GM15510 (cell line): Measurements from ENCODE around the gene RELA.

Experiments
- POLR2A ChIP-seq: IDR thresholded peaks from 3 replicates; pipeline ENCODE4 v1.6.1; 2011; ENCODE audit warnings: borderline replicate concordance; ENCODE audit not compliant: insufficient read length; ENCODE audit errors: extremely low read depth

Gene RELA

DNA sequence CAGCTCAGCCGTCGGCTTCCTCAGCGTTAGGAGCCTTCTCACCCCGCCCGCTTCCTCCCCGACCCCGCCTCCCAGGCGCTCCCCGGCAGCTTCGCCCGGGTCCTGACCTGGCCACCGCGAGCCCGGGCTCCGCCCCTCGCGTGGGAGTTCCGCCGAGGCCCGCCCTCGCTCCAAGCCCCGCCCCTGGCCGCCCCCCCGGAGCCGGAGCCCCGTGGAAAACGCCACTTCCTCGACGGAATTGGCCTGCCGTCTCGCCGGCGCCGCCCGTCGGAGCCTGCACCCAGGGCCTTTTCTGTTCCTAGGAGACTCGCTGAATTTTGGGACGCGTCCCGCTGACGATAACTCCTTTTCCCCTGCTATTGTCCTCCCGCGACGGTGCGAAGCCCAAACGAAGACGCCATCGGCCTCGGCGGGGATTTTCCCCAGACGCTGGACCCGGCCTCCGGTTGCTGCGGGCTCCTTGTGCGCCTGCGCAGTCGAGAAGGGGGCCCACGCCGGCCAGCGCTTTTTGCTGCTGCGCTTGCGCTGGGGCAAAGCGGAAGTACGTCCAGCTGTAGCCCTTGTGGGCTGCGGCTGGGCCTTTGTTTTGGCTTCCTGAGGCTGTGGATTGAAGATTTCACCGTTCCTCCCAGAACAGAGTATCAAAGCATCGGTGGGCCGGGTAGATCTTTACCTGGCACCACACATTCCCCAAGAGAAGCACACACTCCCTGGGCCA is 10.0 kb downstream of the RELA start:
- TF ChIP-seq POLR2A, result peak; percentile 82

DNA sequence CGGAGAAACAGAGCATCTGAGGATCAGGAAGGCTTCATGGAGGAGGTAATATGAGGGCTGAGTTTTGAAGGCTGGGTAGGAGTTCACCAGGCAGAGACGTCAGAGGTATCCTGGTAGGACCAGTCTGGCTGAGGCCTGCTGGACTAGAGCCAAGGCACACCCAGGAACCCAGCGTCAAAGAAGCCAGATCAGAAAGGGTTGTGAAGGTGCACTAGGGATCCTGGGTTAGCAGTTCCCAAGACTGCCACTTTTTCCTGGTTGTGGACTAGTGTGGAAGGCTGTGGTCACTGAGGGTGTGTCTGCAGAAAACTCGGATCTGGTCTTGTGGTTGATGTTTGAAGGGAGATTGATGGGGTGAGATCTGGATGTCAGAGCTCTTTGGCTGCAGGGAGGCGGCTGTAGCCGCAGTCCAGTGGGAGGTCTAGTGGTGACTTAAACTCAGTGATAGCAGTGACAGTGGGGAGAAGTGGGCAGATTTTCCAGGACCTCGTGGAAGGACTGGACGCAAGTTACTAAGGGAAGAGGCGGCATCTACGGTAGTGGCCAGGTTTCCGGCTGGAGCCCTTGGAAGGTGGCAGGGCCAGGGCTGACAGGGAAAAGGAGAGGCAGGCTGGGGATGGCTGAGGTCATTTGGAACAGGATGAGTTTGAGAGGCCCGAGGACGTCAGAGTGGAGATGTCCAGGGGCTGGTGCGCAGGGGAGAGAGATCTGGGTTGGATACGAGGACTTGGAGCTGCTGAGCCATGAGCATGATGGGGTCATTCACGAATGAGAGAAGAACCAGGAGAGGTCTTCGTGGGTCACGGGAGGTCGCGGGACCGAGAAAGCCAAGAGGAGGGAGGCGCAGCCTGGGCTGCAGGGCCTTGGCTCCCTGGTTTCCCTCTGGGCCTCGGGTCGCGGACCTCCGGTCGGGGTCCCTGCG is 10.9 kb downstream of the RELA start:
- no peak for TF ChIP-seq POLR2A

DNA sequence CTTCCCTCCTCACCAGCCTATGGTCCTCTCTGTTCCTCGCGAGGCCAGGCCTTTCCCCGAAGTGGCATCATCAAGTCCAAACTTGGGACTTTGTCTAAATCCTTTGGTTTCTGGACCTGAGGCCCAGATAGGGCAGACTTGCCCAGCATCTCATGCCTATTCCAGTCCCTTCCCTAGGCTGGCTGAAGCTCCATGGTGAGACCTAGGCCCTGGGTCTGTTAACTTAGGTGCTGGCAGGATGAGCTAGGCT is 11.5 kb downstream of the RELA start:
- TF ChIP-seq POLR2A, result no peak

DNA sequence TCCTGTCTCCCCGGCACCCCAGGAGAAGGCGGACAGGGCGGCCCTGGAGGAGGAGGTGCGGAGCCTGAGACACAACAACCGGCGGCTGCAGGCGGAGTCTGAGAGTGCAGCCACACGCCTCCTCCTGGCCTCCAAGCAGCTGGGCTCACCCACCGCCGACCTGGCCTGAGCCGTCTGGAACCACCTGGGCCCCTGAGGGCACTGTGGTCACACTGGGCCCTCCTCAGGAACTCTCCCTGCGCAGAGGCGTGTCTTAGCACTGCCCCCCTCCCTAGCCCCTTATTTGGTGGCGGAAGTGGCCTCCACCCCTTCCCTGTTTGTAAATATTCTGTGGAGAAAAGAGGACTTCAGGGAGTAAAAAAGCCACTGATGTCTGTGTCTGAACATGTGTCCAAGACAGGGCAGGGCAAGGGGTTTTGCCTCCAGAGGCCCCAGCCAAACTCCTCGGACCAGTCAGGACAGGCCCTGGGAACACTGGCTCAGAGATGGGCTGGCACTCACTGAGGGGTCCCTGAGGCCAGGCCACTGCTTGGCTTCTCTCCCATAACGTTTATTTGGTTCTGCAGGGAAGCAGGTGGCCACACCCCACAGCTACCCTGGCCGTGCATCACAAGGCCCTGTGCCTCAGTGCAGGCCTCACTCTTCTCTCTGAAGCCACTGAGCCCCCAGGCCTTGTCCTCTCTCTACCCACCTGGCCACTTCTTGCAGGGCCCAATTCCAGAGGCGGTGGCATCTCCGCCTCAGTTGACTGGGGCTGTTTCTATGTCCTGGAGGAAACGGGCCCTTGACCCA is 12.0 kb downstream of the RELA start:
- no peak for TF ChIP-seq POLR2A

DNA sequence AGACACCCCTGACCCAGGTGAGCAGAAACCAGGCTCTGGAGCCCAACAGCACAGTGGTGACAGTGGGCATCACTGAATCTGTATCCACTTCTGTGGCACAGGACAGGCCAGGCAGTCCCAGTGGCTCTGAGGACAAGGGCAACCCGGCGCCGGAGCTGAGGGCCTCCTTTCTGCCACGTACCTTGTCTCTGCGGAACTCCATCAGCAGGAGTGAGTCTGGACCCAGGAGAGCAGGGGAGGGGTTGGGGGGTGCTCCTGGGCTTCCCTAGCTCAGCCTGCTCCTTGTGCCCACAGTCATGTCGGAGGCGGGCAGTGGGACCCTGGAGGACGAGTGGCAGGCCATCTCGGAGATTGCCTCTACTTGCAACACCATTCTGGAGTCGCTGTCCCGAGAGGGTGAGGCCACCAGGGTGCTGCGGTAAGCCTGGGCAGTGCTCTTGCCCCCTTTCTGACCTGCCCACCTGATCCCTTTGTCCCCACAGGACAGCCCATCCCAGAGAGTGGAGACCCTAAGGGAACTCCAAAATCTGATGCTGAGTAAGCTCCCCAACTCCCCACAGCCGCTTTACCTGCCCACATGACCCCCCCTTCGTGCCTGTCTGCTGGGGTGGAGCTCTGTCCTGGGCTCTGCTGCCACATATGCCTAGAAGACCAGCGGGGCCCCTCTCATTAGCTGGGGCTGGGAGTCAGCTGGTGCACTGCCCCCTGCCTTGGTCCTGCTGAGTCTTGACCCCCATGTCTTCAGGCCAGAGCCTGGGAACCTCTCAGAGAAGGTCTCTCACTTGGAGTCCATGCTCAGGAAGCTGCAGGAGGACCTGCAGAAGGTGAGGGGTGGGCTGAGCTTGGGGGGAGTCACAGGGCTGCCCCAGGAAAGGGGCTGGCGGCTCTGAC is 12.8 kb downstream of the RELA start:
- TF ChIP-seq POLR2A, result no peak

DNA sequence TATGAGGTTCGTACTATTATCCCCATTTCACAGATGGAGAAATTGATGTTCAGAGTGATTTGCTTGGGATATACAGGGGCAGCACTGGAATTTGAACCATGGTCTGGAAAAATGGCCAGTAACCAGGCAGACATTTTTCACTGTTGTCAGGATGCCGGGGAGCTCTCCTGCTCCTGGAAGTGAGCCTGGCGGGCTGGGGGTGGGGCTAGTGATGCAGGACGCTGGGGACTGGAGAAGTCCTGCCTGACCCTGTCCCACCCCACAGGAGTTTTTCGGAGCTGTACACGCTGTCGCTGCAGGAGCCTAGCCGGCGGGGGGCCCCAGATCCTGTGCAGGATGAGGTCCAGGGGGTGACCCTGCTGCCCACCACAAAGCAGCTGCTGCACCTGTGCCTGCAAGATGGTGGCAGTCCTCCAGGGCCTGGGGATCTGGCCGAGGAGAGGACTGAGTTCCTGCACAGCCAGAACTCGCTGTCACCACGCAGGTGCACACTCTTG is 13.7 kb downstream of the RELA start:
- no peak for TF ChIP-seq POLR2A

DNA sequence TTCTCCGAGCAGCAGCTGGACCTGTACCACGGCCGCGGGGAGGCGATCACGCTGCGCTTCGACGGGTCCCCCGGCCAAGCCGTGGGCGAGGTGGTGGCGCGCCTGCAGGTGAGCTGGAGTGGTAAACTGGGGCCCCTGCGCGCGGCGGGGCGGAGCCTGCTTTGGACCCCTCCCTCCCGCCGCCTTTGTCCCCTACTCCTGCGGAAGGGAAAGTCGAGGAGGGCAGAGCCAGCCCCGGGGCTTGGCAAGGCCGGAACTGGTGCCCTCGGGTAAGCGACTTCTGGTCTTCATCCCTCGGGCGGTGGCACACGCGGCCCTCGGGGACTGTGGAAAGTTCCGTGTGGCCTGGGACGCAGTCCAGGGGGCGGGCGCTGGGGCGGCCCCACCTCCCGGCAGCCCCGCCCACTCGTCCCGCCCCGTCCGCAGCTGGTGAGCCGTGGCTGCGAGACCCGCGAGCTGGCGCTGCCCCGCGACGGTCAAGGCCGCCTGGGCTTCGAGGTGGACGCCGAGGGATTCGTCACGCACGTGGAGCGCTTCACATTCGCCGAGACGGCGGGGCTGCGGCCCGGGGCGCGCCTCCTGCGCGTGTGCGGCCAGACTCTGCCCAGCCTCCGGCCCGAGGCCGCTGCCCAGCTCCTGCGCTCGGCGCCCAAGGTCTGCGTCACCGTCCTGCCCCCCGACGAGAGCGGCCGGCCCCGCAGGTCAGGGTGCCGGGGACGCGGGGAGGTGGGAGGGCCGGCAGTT is 15.6 kb downstream of the RELA start:
- TF ChIP-seq POLR2A, result no peak

DNA sequence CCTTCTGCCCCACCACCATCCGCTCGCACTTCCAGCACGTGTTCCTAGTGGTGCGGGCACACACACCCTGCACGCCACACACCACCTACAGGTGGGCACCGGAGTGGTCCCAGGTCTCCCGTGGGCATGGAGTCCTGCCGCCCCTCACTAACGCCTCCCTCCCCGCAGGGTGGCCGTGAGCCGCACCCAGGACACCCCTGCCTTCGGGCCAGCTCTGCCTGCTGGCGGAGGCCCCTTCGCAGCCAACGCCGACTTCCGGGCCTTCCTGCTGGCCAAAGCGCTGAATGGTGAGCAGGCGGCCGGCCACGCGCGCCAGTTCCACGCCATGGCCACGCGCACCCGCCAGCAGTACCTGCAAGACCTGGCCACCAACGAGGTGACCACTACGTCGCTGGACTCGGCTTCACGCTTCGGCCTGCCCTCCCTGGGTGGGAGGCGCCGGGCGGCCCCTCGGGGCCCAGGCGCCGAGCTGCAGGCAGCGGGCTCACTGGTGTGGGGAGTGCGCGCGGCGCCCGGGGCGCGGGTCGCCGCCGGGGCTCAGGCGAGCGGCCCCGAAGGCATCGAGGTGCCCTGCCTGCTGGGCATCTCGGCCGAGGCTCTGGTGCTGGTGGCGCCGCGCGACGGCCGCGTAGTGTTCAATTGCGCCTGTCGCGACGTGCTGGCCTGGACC is 16.3 kb downstream of the RELA start:
- TF ChIP-seq POLR2A, result no peak

DNA sequence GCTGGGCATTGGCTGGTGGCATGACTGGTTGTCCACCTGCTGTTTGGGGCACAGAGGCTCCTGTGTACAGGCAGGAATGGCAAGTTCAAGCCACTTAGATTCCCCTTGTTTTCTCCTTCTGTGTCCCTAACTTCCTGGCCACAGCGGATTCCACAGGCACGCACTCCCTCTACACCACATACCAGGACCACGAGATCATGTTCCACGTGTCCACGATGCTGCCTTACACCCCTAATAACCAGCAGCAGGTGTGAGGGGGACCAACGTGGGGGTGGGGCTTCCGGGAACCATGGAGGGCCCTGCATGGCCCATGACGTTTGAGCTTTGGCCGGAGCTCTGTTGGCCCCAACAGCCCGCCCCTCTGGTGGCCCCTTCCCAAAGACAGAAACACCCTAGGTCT is 17.0 kb downstream of the RELA start:
- TF ChIP-seq POLR2A, result no peak

DNA sequence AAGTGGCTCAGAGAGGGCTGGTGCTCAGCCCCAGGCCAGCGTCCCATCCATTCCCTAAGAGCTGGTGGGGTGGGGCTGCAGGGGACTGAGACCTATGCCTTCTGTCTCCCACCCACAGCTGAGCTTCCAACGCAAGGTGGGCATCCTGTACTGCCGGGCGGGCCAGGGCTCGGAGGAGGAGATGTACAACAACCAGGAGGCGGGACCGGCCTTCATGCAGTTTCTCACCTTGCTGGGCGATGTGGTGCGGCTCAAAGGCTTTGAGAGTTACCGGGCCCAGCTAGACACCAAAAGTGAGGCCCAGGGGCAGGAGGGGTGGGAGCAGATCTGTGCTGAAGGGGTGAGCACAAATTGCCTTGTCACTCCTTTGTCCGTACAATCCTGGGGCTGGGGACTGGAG is 17.9 kb downstream of the RELA start:
- no peak for TF ChIP-seq POLR2A

DNA sequence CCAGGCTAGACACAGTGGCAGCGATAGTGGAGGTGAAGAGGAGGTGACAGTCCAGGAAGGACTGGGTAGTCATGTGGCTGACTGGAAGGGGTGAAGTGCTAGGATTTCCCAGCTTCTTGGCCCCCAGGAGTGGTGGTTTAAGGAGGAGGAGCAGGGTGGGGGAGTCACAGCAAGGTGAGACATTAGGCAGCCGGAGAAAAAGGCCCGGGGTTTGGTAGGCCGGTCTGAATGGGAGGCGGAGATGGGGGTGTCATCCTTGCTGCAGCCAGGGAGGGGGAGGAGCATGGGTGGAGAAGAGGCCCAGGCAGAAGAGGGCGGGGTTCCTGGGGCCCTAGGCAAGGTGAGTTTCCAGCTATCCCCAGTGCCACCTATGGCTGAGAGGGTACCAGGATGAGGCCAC is 18.7 kb downstream of the RELA start:
- no peak for TF ChIP-seq POLR2A

DNA sequence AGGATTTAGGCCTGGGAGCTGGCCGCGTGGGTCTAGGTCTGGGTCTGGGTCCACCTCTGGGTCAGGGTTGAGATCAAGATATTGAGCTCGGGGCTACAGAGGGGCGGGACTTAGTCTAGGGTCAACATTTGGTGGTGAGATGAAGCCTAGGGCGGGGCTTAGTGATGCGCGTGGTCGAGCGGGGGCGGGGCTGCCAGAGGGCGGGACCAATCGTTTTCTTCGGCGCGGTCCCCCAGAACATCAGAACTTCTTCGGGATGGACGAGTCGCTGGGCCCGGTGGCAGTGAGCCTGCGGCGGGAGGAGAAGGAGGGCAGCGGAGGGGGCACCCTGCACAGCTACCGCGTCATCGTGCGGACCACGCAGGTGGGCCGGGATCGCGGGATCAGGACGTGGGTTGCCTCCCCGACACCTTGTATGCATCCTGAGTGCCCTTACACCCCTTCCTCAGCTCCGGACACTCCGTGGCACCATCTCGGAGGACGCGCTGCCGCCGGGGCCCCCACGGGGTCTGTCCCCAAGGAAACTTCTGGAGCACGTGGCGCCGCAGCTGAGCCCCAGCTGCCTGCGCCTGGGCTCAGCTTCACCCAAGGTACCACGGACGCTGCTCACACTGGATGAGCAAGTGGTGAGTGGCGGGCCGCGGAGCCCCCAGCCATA is 20.6 kb downstream of the RELA start:
- no peak for TF ChIP-seq POLR2A

DNA sequence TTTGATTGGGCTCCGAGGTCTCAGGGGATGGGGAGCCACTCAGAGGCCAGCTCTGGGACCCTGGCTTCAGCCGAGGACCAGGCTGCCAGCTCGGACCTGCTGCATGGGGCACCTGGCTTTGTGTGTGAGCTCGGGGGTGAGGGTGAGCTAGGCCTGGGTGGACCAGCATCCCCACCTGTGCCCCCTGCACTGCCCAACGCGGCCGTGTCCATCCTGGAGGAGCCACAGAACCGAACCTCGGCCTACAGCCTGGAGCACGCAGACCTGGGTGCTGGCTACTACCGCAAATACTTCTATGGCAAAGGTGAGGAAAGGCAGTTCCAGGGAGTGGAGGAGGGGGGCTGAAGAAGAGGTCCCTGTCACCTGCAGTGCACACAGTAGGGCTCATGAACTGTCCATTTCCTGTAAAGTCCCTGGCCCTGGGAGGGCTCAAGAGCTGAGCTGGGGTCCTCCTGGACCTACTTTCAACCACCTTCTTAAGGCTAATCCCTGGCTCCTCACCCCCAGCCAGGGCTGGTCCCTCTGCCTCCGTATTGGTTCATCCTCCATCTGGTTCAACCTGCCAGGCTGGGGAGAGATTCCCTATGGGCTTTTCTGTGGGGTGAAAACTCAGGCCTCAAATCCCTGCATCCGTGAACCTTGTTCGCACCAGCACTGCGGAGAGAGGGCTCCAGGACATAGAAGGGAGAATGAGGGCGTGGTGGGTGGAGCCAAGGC is 21.3 kb downstream of the RELA start:
- TF ChIP-seq POLR2A, result no peak
